Fibroblast of villous mesenchyme (primary cell): ENCODE results near the gene CCDC82. TPM values are rescaled to one million over a fixed set of nuclear protein-coding genes. Genes with fewer than 3 reads are reported as not detected.

ENCODE experiments used
- DNase-seq: peaks from one replicate; pipeline ENCODE4 v3.0.0-alpha.2; 2010; ENCODE audit warnings: low read depth
- H3K4me3 ChIP-seq: 2 replicates; pipeline ENCODE4 v1.5.1; 2011; ENCODE audit warnings: low read depth, mild to moderate bottlenecking, low read length
- total RNA-seq: library from RNA; depleted of rRNA; stranded (reverse); fragments of >200 nt; gene quantifications from 2 replicates; pipeline ENCODE4 v1.2.3, GENCODE V29; 2012
- TF ChIP-seq, protein P1 (sequence below): IDR thresholded peaks from 2 replicates; pipeline ENCODE4 v1.5.1; 2012; ENCODE audit warnings: low read depth, mild to moderate bottlenecking, low read length; ENCODE audit not compliant: insufficient read depth

CCDC82 gene
- total RNA-seq, 1 donor = 17.7 TPM

DNA sequence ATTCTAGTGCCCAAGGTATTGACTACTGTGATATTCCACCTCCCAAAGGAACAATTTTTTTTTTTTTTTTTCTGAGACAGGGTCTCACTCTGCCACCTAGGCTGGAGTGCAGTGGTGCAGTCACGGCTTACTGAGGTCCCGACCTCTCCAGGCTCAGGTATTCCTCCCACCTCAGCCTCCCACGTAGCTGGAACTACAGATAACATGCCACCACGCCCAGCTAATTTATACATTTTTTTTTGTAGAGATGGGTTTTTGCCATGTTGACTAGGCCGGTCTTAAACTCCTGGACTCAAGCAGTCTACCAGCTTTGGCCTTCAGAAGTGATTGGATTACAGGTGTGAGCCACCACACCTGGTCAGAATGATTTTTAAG lies 80.1 kb downstream of the CCDC82 start:
- TF ChIP-seq, protein P1, sequence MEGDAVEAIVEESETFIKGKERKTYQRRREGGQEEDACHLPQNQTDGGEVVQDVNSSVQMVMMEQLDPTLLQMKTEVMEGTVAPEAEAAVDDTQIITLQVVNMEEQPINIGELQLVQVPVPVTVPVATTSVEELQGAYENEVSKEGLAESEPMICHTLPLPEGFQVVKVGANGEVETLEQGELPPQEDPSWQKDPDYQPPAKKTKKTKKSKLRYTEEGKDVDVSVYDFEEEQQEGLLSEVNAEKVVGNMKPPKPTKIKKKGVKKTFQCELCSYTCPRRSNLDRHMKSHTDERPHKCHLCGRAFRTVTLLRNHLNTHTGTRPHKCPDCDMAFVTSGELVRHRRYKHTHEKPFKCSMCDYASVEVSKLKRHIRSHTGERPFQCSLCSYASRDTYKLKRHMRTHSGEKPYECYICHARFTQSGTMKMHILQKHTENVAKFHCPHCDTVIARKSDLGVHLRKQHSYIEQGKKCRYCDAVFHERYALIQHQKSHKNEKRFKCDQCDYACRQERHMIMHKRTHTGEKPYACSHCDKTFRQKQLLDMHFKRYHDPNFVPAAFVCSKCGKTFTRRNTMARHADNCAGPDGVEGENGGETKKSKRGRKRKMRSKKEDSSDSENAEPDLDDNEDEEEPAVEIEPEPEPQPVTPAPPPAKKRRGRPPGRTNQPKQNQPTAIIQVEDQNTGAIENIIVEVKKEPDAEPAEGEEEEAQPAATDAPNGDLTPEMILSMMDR = no peak
- no peak for DNase-seq
- H3K4me3 ChIP-seq = no peak overlapping the region

DNA sequence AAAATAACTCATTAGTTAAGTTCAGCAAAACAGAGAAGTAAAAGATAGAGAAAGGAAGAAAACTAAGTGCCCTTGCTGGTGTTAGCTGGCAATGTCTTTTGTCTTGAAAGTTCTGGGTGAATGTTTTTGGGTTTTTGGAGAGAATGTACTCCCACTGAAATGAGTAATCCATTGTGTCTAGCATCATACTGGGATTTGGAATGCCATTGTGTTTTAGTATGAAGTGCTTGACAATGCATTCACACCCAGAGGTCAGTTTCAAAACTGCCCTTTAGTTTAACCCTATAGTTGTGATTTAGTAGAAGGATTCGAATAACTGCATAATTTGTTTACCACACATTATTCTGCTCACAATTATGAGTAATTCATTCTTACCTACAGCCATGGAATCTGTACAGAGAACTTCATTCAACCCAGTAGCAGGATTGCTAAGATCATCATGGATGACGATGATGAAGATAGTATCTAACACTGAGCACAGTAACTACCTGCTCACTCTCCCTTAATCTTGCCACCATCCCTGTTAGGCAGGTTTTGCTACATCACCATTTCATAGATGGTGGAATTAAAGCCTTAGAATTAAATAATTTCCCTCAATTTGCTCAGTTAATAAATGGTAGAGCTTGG lies 80.6 kb downstream of the CCDC82 start:
- DNase-seq = no peak
- no peak overlapping the region for H3K4me3 ChIP-seq
- TF ChIP-seq, protein P1 = no peak

DNA sequence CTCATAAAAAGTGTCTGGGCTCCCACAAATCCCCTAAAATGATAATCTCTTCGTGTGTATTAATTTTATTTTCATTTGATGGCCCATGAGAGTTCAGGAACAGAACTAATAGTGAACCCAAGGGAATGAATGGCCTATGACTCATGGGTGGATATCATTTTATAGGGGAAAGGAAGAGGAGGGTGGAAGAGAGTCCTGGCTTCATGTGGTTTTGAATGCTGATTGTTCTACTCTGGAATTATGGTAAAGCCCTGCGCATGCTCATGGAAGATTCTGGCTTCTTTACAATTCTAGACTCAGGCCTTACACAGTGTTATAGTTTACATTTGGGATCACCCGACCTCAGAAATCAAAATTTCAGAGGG lies 82.0 kb downstream of the CCDC82 start:
- peak; percentile 89 for DNase-seq
- TF ChIP-seq, protein P1 = no peak
- peak overlapping the region; percentile 46 for H3K4me3 ChIP-seq

DNA sequence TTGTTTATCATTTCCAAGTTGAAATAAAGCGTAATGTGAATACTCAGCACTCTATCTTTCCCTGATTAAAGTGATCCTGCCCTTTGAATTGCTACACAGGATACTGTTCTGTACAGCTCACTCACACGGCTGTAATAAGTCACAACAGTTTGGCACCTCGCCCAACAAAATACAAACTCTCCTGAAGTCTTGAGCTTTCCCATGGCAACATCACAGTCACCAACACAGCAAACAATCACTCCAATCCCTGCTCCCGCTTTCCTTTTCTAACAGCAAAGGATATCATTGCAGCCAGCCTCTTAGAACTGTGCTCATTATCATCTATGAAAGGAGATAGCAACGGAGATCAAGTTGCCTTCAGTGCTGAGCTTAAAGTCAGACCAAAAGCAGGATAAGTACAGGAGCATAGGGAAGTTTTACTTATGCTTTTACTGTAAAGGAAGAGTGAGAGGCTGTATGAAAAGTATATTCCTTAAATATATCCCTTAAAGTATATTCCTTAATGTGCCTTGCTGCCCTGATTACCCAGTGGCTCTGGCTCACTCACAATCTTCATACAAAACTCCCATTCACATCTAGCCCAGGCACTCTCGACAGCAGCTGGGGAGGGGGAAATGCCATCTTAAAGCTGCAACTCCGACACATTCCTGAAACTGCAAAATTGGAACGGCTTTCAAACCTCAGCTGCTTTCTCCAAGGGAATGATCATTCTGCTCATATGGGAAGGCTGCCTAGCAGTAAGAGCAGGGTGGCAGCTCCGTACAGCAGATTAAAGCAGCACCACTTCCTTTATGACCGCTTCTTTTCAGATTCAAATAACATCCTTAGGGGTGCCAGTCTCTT lies 82.6 kb downstream of the CCDC82 start:
- TF ChIP-seq, protein P1 = no peak
- peak; percentile 98 for DNase-seq
- peak overlapping the region; percentile 46 for H3K4me3 ChIP-seq

DNA sequence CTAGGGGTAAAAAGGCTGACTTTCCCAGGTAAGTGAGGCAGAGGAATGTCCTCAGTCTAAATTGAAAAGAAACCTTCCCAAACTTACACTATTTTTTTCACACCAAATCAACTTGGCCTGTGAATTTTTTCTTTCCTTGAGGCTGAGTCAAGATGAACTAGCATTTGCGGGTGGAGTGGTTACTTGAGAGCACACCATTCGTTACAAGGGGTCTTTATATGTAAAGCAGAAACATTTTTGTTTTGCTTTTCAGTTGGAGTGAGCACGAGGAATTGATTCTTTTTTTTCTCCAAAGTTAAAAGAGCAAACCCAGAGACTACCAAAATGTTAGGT lies 83.1 kb downstream of the CCDC82 start:
- no peak for DNase-seq
- H3K4me3 ChIP-seq = peak overlapping the region; percentile 46
- TF ChIP-seq, protein P1 = no peak

DNA sequence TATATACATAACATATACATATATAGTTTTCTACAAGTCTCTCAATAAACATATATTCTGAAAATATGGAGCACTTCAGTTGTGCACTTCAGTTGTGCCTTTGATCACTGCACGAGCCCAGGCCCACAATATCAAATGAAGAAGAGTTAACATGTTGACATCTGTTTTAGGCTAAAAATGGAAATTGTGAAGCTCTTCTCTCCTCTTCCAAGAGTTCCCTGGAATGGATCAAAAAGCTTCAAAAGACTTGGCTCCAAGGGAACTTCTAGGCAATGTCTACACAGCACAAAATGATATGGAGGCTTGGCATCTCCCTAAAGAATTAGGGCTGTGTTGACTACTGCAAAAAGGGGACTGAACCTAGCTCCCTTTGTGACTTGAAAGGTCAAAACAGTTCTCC lies 83.6 kb downstream of the CCDC82 start:
- TF ChIP-seq, protein P1 = no peak
- H3K4me3 ChIP-seq = no peak overlapping the region
- DNase-seq = no peak

DNA sequence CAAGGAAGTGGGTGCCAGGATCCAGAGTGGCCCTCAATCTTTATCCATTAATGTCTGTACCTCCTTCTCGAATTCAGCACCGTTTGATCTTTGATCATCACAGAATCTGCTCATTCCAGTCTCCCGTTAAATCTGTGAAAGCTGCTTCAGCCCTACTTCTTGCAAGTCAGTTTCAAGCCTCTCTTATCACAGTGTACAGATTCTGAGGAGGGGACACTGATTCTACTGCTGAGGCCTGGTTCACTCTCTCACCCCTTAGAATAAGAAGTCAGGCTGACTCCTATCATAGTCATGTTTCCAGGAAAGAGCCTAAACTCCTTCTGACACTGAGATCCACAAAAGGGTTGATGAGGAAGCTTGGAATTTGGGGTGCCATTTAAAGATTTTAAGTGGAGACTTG lies 85.7 kb downstream of the CCDC82 start:
- no peak for DNase-seq
- TF ChIP-seq, protein P1 = no peak
- H3K4me3 ChIP-seq = no peak overlapping the region
